K562 (cell line): ENCODE results near the gene NTF4. TPM values are rescaled to one million over a fixed set of nuclear protein-coding genes. Genes with fewer than 3 reads are reported as not detected.
A peak's percentile ranks its signal among the peaks of the same experiment; 100 is the strongest.

Experiments used
- ATAC-seq: fragments of 200-7000 bp; cut with Tn5 transposase; 3 replicates; pipeline ENCODE4 v1.9.1; 2020; ENCODE audit warnings: moderate library complexity
- BruUV-seq: library from RNA; stranded (reverse); fragments of 400-500 nt; replicated peaks from 2 replicates; lab custom pipeline; 2021; lab: Mats Ljungman, UMichigan
- CTCF ChIA-PET: fragments of 300-600 bp; formaldehyde crosslinking; extraction: SDS; loops from one replicate; lab custom pipeline; 2021; ENCODE audit warnings: low intra/inter-chr PET ratio; lab: Yijun Ruan, JAX
- POLR2A ChIA-PET: fragments of 300-600, 350-650 bp; sonication (Branson Sonifier 250); formaldehyde crosslinking; extraction: SDS; loops from one replicate; lab custom pipeline; 2021; ENCODE audit warnings: antibody characterized with exemption, inconsistent platforms; lab: Yijun Ruan, JAX
- DNase-seq, 4 experiments: peaks; one replicate each; pipeline versions ENCODE4 v3.0.0 to v3.0.0-alpha.2; 2011 to 2018; ENCODE audit warnings: low spot score in 3 of 4, mixed read lengths in 3 of 4; ENCODE audit errors: extremely low read depth in 1 of 4
- FAIRE-seq: peaks from 2 replicates; lab custom pipeline; 2011; peaks lifted over from hg19 to GRCh38; lab: Jason Lieb, UNC
- H2AFZ ChIP-seq: 2 replicates; pipeline ENCODE4 v1.6.0; 2011; ENCODE audit warnings: low read depth, low read length, control low read depth, inconsistent platforms
- H3K27ac ChIP-seq: fragments of 200-600 bp; 3 replicates; pipeline ENCODE4 v1.8.0; 2011; ENCODE audit warnings: low read depth, mild to moderate bottlenecking, control low read depth, inconsistent platforms, low read length, moderate library complexity, mixed read lengths; ENCODE audit errors: extremely low read depth
- H3K27me3 ChIP-seq, 2 experiments: fragments of 300-600 bp in 1 of 2; 2 replicates in 1 of 2; 3 replicates in 1 of 2; pipeline versions ENCODE4 v1.6.0 to v1.8.0; 2011; ENCODE audit warnings: inconsistent platforms in 2 of 2, low read length in 2 of 2, mild to moderate bottlenecking in 1 of 2, mixed read lengths in 1 of 2, moderate library complexity in 1 of 2; ENCODE audit not compliant: control insufficient read depth in 2 of 2, insufficient read depth in 2 of 2
- H3K36me3 ChIP-seq: fragments of 300-600 bp; 3 replicates; pipeline ENCODE4 v1.8.0; 2011; ENCODE audit warnings: mild to moderate bottlenecking, low read length, inconsistent platforms; ENCODE audit not compliant: control insufficient read depth, insufficient read depth
- H3K4me1 ChIP-seq, 2 experiments: fragments of 200-600 bp in 1 of 2; replicated peaks in 1 of 2; 2 replicates in 1 of 2; 3 replicates in 1 of 2; pipeline versions ENCODE4 v1.5.1 to v1.8.0; 2011; ENCODE audit warnings: inconsistent platforms in 2 of 2, low read length in 2 of 2, mild to moderate bottlenecking in 1 of 2, mixed read lengths in 1 of 2, moderate library complexity in 1 of 2; ENCODE audit not compliant: control insufficient read depth in 2 of 2, insufficient read depth in 2 of 2
- H3K4me2 ChIP-seq: 2 replicates; pipeline ENCODE4 v1.6.1; 2011; ENCODE audit warnings: low read length, control low read depth, inconsistent platforms, mixed read lengths; ENCODE audit not compliant: insufficient read depth
- H3K4me3 ChIP-seq: fragments of 200-600 bp; sonication (generic), shearing (Covaris generic); 2 replicates; pipeline ENCODE4 v1.5.1; 2016; ENCODE audit warnings: control low read depth, inconsistent platforms
- H3K79me2 ChIP-seq: fragments of 200-600 bp; 3 replicates; pipeline ENCODE4 v1.8.0; 2011; ENCODE audit warnings: low read length, inconsistent platforms; ENCODE audit not compliant: control insufficient read depth, insufficient read depth
- H3K9ac ChIP-seq, 2 experiments: 2 replicates each; pipeline versions ENCODE4 v1.6.0 to v1.6.1; 2011; ENCODE audit warnings: low read depth in 2 of 2, low read length in 2 of 2, control low read depth in 1 of 2, inconsistent platforms in 1 of 2, mild to moderate bottlenecking in 1 of 2, mixed read lengths in 1 of 2; ENCODE audit not compliant: insufficient read depth in 1 of 2
- H3K9me1 ChIP-seq: one replicate; pipeline ENCODE4 v1.6.0; 2011; ENCODE audit warnings: inconsistent platforms, mild to moderate bottlenecking, low read length, moderate library complexity; ENCODE audit not compliant: control insufficient read depth, insufficient read depth
- H3K9me3 ChIP-seq: replicated peaks from 2 replicates; pipeline ENCODE4 v1.5.1; 2011; ENCODE audit warnings: low read depth, low read length, inconsistent platforms; ENCODE audit not compliant: control insufficient read depth, insufficient read depth
- H4K20me1 ChIP-seq: replicated peaks from 2 replicates; pipeline ENCODE4 v1.6.1; 2011; ENCODE audit warnings: low read length, inconsistent platforms, mixed read lengths; ENCODE audit not compliant: control insufficient read depth, insufficient read depth
- POLR2G ChIP-seq: fragments of 200-400 bp; formaldehyde crosslinking; IDR thresholded peaks from 2 replicates; pipeline ENCODE4 v1.6.1; 2017; ENCODE audit warnings: low read depth, mild to moderate bottlenecking, antibody characterized with exemption, low read length, moderate library complexity
- RBM22 ChIP-seq: fragments of 200-400 bp; formaldehyde crosslinking; IDR thresholded peaks from 2 replicates; pipeline ENCODE4 v1.6.1; 2018; ENCODE audit warnings: low read length, low read depth; ENCODE audit not compliant: poor library complexity, severe bottlenecking
- WGBS: fragments of 100-300 bp; shearing (Covaris generic); methylation state at CpG from one replicate; pipeline ENCODE4 v1.1.6; 2016; ENCODE audit warnings: low coverage, mixed read lengths; ENCODE audit not compliant: insufficient coverage; ENCODE audit errors: missing lambda C conversion rate; 5-methylcytosine and 5-hydroxymethylcytosine counted together
- in situ Hi-C: fragments of 300-500 bp; cut with MboI; formaldehyde crosslinking; loops from 4 replicates; pipeline ENCODE4 v1.15.0; 2018; ENCODE audit warnings: inconsistent platforms, mixed read lengths
- intact Hi-C: fragments of 100-400 bp; cut with micrococcal nuclease; formaldehyde crosslinking; loops from 2 replicates; pipeline ENCODE4 v1.14.2; 2022
- polyA plus RNA-seq, 8 experiments: library from polyadenylated mRNA; depleted of rRNA in 4 of 8; stranded (reverse) in 5 of 8; unstranded in 3 of 8; fragments of >200 nt; fragmentation: Nextera tagmentation in 2 of 8; fragmentation: Illumina TruSeq in 1 of 8; extraction: Ambion mirVana in 2 of 8; extraction: Trizol in 1 of 8; gene quantifications; 2 replicates each; pipeline versions ENCODE4 v1.2.1 to v1.2.3, GENCODE V29; 2011 to 2014; ENCODE audit warnings: inconsistent platforms in 1 of 8, missing spikeins in 1 of 8
- total RNA-seq, 7 experiments: library from RNA; depleted of rRNA in 6 of 7; stranded (reverse); fragments of >200 nt in 6 of 7; fragmentation: Illumina TruSeq in 2 of 7; extraction: Trizol in 2 of 7; gene quantifications; 2 replicates each; pipeline versions ENCODE4 v1.2.1 to v1.2.3, GENCODE V29; 2011 to 2021; ENCODE audit warnings: low replicate concordance in 1 of 7
- TF ChIP-seq, protein P1 (sequence below): fragments of 250-450 bp; sonication (Bioruptor Pico); IDR thresholded peaks from 2 replicates; pipeline ENCODE4 v1.5.0; 2021; ENCODE audit warnings: mild to moderate bottlenecking, borderline replicate concordance
- TF ChIP-seq, protein P2 (sequence below): sonication (generic); formaldehyde crosslinking; IDR thresholded peaks from 2 replicates; pipeline ENCODE4 v1.8.1; 2023; ENCODE audit warnings: mild to moderate bottlenecking, missing genetic modification reagents

The NTF4 gene
- total and polyA plus RNA-seq, 9 of the 15 experiments (the other 6 are each of a cell fraction or from before 2014, with no cell fraction given) = not detected

DNA sequence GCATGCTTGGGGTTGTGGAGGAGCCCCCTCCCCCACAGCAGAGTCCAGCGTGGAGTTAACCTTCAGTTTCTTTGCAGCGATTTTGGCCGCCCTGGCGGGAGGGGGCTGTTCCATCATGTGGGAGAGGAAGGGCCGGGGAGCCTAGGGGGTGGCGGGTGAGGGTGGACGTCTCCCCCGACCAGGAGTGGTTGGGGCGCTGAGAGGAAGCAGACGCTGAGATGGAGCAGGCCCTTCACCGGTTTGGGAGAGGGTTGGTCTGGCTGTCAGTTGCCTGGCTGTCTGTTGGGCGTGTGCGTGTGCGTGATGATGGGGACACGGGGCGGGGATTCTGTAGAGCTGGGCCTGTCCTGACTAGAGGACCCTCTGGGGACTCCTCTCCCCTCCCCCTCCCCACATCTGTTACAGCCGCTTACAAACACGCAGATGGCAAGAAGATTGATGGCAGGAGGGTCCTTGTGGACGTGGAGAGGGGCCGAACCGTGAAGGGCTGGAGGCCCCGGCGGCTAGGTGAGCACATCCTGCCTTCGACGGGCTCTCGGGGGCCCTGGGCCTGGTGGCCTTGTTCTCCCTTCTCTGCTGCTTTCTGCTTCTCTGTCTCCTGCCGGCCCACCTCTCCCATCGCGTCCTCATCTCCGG, 39.7 kb upstream of the NTF4 start:
- WGBS = 90% methylated on average over 20 of the region's 30 CpGs
- peak in 1 of 4 experiments; percentile 35 for DNase-seq
- no peak overlapping the region for H2AFZ ChIP-seq
- in situ Hi-C loops = no loop called here
- H3K27ac ChIP-seq = no peak overlapping the region
- no peaks in the 10 kb centered on the region for H3K9me3 ChIP-seq
- CTCF ChIA-PET = no interaction called here
- H3K79me2 ChIP-seq = peaks cover 18% of the 10 kb centered on the region
- POLR2A ChIA-PET = interaction anchor here (1.5 to 2.6 kb wide), 4 partner anchors 9 to 15 kb away, joined by 3 to 20 read pairs (median 10); partner anchors contain the start of gene LIN7B
- no TSS peak for BruUV-seq
- peaks cover 98% of the 10 kb centered on the region for H3K36me3 ChIP-seq
- TF ChIP-seq, protein P1, sequence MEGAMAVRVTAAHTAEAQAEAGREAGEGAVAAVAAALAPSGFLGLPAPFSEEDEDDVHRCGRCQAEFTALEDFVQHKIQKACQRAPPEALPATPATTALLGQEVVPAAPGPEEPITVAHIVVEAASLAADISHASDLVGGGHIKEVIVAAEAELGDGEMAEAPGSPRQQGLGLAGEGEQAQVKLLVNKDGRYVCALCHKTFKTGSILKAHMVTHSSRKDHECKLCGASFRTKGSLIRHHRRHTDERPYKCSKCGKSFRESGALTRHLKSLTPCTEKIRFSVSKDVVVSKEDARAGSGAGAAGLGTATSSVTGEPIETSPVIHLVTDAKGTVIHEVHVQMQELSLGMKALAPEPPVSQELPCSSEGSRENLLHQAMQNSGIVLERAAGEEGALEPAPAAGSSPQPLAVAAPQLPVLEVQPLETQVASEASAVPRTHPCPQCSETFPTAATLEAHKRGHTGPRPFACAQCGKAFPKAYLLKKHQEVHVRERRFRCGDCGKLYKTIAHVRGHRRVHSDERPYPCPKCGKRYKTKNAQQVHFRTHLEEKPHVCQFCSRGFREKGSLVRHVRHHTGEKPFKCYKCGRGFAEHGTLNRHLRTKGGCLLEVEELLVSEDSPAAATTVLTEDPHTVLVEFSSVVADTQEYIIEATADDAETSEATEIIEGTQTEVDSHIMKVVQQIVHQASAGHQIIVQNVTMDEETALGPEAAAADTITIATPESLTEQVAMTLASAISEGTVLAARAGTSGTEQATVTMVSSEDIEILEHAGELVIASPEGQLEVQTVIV = no peak
- TF ChIP-seq POLR2G (peak; percentile 69), RBM22 (peak; percentile 84)
- TF ChIP-seq, protein P2, sequence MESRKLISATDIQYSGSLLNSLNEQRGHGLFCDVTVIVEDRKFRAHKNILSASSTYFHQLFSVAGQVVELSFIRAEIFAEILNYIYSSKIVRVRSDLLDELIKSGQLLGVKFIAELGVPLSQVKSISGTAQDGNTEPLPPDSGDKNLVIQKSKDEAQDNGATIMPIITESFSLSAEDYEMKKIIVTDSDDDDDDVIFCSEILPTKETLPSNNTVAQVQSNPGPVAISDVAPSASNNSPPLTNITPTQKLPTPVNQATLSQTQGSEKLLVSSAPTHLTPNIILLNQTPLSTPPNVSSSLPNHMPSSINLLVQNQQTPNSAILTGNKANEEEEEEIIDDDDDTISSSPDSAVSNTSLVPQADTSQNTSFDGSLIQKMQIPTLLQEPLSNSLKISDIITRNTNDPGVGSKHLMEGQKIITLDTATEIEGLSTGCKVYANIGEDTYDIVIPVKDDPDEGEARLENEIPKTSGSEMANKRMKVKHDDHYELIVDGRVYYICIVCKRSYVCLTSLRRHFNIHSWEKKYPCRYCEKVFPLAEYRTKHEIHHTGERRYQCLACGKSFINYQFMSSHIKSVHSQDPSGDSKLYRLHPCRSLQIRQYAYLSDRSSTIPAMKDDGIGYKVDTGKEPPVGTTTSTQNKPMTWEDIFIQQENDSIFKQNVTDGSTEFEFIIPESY (CRISPR knock-in tag) = peak; percentile 59; the same call in 1 of the 2 replicates
- TF ChIP-seq, all 486 proteins: peak for 3
- no peaks in the 10 kb centered on the region for H3K27me3 ChIP-seq
- peaks cover 0 to 48% of the 10 kb centered on the region in 2 experiments; a peak in 3 of 5 replicates for H3K4me1 ChIP-seq
- H3K9me1 ChIP-seq = peaks cover 11% of the 10 kb centered on the region
- FAIRE-seq = no peak
- no peak overlapping the region for H3K4me3 ChIP-seq
- H4K20me1 ChIP-seq = peaks cover 17% of the 10 kb centered on the region
- H3K4me2 ChIP-seq = no peak overlapping the region
- no peak for ATAC-seq
- H3K9ac ChIP-seq = peak overlapping the region in 1 of 2 experiments; percentile 36; a peak in 1 of 4 replicates
- intact Hi-C loops = no loop called here
